Rectal smooth muscle tissue (tissue), 1 donor: ENCODE results near the gene NFKB2.

Experiments used
- H3K27ac ChIP-seq: one replicate; pipeline ENCODE4 v1.7.0; 2013; ENCODE audit warnings: low read depth, low read length, inconsistent platforms
- H3K27me3 ChIP-seq: one replicate; pipeline ENCODE4 v1.7.0; 2013; ENCODE audit warnings: low read length; ENCODE audit not compliant: control insufficient read depth, insufficient read depth
- H3K36me3 ChIP-seq: one replicate; pipeline ENCODE4 v1.7.0; 2013; ENCODE audit warnings: low read length; ENCODE audit not compliant: control insufficient read depth, insufficient read depth
- H3K4me1 ChIP-seq: one replicate; pipeline ENCODE4 v1.7.0; 2013; ENCODE audit warnings: low read length; ENCODE audit not compliant: control insufficient read depth, insufficient read depth
- H3K4me3 ChIP-seq: one replicate; pipeline ENCODE4 v1.7.0; 2013; ENCODE audit warnings: low read length
- H3K9ac ChIP-seq: one replicate; pipeline ENCODE4 v1.7.0; 2013; ENCODE audit warnings: low read length

Gene NFKB2

GRCh38 chr10:102413053-102413705, 17.7 kb downstream of the NFKB2 start:
- Histone ChIP-seq H3K4me1 (peaks cover 9% of the 10 kb centered on the region), H3K27me3 (peaks cover 25% of the 10 kb centered on the region), H3K36me3 (no peaks in the 10 kb centered on the region), H3K27ac (no peak overlapping the region), H3K4me3 (no peak overlapping the region), H3K9ac (no peak overlapping the region)

DNA sequence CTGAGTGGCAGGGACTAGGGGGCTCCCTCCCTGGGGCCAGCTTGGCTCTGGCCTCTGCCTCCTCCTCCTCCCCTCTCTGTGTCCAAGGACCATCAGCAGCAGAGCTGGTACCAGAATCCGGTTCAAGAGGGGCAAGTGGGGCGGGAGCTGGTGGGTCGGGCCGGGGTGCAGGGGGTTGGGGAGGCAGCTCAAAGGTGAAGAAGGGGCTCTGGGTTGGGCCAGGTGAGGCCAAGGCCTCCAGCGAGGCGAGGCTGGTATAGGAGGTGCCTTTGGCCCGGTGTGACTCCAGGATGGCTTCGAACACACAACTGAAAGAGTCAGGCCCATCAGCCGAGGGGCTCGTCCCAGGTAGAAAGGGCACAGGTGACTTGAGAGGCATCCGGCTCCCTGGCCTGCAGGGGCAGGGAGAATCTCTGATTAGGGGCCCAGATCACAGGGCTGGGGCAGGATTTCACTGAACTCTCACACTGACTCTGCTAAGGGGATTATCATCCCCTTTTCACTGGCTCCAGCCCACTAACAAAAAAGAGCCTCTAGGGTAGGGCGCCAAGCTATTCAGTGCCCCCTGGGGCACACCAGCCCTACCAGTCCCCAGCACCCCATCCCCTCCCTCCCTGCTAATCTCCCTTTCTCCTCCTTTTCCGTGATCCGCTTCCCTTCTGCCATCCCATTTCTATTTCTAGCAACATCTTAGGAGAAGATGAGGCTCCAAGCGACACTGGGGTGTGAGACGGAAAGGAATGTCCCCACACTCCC, 18.5 kb downstream of the NFKB2 start:
- Histone ChIP-seq H3K27me3 (peaks cover 19% of the 10 kb centered on the region), H3K4me3 (no peak overlapping the region), H3K9ac (no peak overlapping the region), H3K27ac (no peak overlapping the region), H3K36me3 (no peaks in the 10 kb centered on the region), H3K4me1 (peaks cover 9% of the 10 kb centered on the region)

- no peak overlapping the region for H3K4me3 ChIP-seq
- H3K36me3 ChIP-seq: no peaks in the 10 kb centered on the region
- peaks cover 19% of the 10 kb centered on the region for H3K27me3 ChIP-seq
- no peak overlapping the region for H3K27ac ChIP-seq
- H3K4me1 ChIP-seq: peaks cover 6% of the 10 kb centered on the region
- no peak overlapping the region for H3K9ac ChIP-seq
Observed at GRCh38 chr10:102414749-102415148, 19.2 kb downstream of the NFKB2 start.

GRCh38 chr10:102416283-102416682, 20.8 kb downstream of the NFKB2 start:
- H3K27ac ChIP-seq: no peak overlapping the region
- H3K36me3 ChIP-seq: no peaks in the 10 kb centered on the region
- H3K27me3 ChIP-seq: peaks cover 10% of the 10 kb centered on the region
- no peak overlapping the region for H3K4me3 ChIP-seq
- H3K4me1 ChIP-seq: peaks cover 8% of the 10 kb centered on the region
- no peak overlapping the region for H3K9ac ChIP-seq

GRCh38 chr10:102416695-102417094, 21.2 kb downstream of the NFKB2 start:
- H3K27me3 ChIP-seq: peaks cover 8% of the 10 kb centered on the region
- H3K36me3 ChIP-seq: no peaks in the 10 kb centered on the region
- H3K27ac ChIP-seq: no peak overlapping the region
- H3K4me3 ChIP-seq: no peak overlapping the region
- H3K4me1 ChIP-seq: peaks cover 7% of the 10 kb centered on the region
- H3K9ac ChIP-seq: no peak overlapping the region

DNA sequence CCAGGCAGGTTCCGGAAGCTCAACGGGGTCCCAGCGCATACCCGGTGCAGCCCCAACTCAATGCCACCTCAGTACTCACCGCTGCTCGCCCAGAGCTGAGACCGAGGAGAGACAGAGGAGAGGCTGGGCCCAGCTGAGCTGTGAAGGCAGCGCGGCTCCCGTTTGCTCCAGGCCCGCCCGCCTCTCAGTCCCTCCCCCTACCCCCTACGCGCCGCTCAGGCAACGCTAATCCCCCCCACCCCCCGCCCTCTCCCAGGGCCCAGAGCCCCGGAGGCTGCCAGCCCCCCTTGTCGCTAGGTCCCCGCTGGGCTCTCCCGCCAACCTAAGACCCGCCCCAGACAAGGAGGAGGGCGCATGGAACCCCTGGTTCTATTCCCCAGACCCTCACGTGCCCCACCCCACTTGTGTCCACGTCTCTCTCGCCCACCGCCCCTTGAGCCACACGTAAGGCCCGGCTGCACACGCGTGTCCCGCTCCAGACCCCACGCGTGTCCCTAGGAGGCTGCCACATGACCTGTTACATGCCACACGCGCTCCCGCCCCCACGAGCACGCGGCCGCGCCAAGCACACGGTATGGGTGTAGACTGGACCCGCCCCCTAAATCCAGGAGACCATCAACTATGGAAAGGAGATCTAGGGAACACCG, 23.2 kb downstream of the NFKB2 start, which contains the start of gene PSD:
TSS of gene PSD (minus strand) at position 164 of the 647 bp plus-strand sequence. CDS start 1,747 bp downstream, outside the sequence.
- Histone ChIP-seq H3K9ac (no peak within 1 kb of the TSS), H3K36me3 (peaks cover 6% of the 10 kb centered on the region), H3K27me3 (no peaks in the 10 kb centered on the region), H3K4me3 (peak within 1 kb of the TSS; percentile 92), H3K4me1 (peaks cover 19% of the 10 kb centered on the region), H3K27ac (peak within 1 kb of the TSS; percentile 92)

GRCh38 chr10:102419269-102420180, 24.0 kb downstream of the NFKB2 start:
- Histone ChIP-seq H3K27ac (peak overlapping the region; percentile 92), H3K9ac (no peak overlapping the region), H3K36me3 (peaks cover 6% of the 10 kb centered on the region), H3K4me1 (peaks cover 19% of the 10 kb centered on the region), H3K27me3 (no peaks in the 10 kb centered on the region), H3K4me3 (peak overlapping the region; percentile 92)

- Histone ChIP-seq H3K4me3 (peak overlapping the region; percentile 92), H3K36me3 (peaks cover 6% of the 10 kb centered on the region), H3K27ac (peak overlapping the region; percentile 92), H3K9ac (no peak overlapping the region), H3K27me3 (no peaks in the 10 kb centered on the region), H3K4me1 (peaks cover 19% of the 10 kb centered on the region)
Observed at GRCh38 chr10:102420181-102420713, 24.7 kb downstream of the NFKB2 start.

- Histone ChIP-seq H3K27me3 (no peaks in the 10 kb centered on the region), H3K9ac (peak within 1 kb of the TSS; percentile 84), H3K36me3 (peaks cover 6% of the 10 kb centered on the region), H3K4me3 (peak within 1 kb of the TSS; percentile 92), H3K27ac (peak within 1 kb of the TSS; percentile 92), H3K4me1 (peaks cover 19% of the 10 kb centered on the region)
Observed at GRCh38 chr10:102420714-102421506, 25.4 kb downstream of the NFKB2 start, which contains the start of gene FBXL15. FBXL15 (plus strand) TSS chr10:102420836; CDS start chr10:102421130, 294 bp downstream.

DNA sequence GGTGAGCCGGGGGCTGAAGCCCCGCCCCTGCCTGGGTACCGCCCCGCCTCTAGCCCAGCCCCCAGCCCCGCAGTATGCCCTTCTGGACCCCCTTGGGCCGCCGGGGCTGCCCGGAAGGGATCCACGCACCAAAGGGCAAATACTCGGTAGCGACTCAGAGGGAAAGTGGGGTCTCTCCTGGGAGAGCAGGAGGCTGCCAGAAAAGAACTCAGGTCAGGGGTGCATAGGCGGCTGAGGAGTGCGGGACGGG, 25.9 kb downstream of the NFKB2 start:
- no peaks in the 10 kb centered on the region for H3K27me3 ChIP-seq
- H3K4me3 ChIP-seq: peak overlapping the region; percentile 92
- peak overlapping the region; percentile 92 for H3K27ac ChIP-seq
- H3K9ac ChIP-seq: peak overlapping the region; percentile 84
- peaks cover 19% of the 10 kb centered on the region for H3K4me1 ChIP-seq
- H3K36me3 ChIP-seq: peaks cover 6% of the 10 kb centered on the region

DNA sequence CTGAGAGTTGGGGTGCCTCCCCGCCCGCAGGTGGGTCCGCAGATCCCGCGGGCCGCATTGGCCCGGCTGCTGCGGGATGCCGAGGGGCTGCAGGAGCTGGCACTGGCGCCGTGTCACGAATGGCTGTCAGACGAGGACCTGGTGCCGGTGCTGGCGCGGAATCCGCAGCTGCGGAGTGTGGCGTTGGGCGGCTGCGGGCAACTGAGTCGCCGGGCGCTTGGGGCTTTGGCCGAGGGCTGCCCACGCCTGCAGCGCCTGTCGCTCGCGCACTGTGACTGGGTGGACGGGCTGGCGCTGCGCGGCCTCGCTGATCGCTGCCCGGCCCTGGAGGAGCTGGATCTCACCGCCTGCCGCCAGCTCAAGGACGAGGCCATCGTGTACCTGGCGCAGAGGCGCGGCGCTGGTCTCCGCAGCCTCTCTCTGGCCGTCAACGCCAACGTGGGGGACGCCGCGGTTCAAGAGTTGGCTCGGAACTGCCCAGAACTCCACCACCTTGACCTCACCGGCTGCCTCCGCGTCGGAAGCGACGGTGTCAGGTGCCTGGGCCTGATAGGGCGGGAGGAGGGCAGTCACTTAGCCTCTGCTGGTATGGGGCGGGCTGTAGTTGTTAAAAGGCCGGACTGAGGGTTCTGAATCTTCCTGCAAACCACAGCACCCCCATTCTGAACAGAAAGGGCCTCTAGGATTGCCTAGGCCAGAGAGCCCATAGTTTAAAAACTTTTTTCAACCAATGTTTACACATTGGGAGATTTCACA, 26.4 kb downstream of the NFKB2 start:
- peaks cover 6% of the 10 kb centered on the region for H3K36me3 ChIP-seq
- H3K4me3 ChIP-seq: peak overlapping the region; percentile 92
- H3K27me3 ChIP-seq: no peaks in the 10 kb centered on the region
- peaks cover 19% of the 10 kb centered on the region for H3K4me1 ChIP-seq
- H3K9ac ChIP-seq: peak overlapping the region; percentile 84
- peak overlapping the region; percentile 92 for H3K27ac ChIP-seq
